ENCODE measurements around the gene CAPN10.
"Not testable (repeated sequence)": the region's sequence is repeated elsewhere in the genome, so short reads cannot be mapped to it uniquely, and the experiment has no call there.

CAPN10 gene

GRCh38 chr2:240602266-240603050, 15.9 kb downstream of the CAPN10 start:
- DNase-seq (ENCODE audit: low read depth in 3 of 3), result no peak

GRCh38 chr2:240603081-240603835, 16.7 kb downstream of the CAPN10 start:
- DNase-seq (ENCODE audit: low read depth in 3 of 3), result no peak

GRCh38 chr2:240603846-240604245, 17.3 kb downstream of the CAPN10 start:
- DNase-seq (ENCODE audit: low read depth in 3 of 3), result no peak

GRCh38 chr2:240604291-240604938, 17.9 kb downstream of the CAPN10 start:
- DNase-seq (ENCODE audit: low read depth in 3 of 3), result no peak

GRCh38 chr2:240604939-240605716, 18.6 kb downstream of the CAPN10 start:
- no peak for DNase-seq (ENCODE audit: low read depth in 3 of 3)

GRCh38 chr2:240605867-240606743, 19.6 kb downstream of the CAPN10 start:
- no peak for DNase-seq (ENCODE audit: low read depth in 3 of 3)

- DNase-seq (ENCODE audit: low read depth in 3 of 3), result no peak
These were observed 25.2 kb downstream of the CAPN10 start for GRCh38 chr2:240611601-240612210.

GRCh38 chr2:240613781-240614180, 27.2 kb downstream of the CAPN10 start:
- no peak for DNase-seq (ENCODE audit: low read depth in 3 of 3)

- DNase-seq (ENCODE audit: low read depth in 3 of 3), result no peak
These were observed 27.9 kb downstream of the CAPN10 start for GRCh38 chr2:240614391-240614790.

GRCh38 chr2:240615396-240615795, 28.9 kb downstream of the CAPN10 start:
- no peak for DNase-seq (ENCODE audit: low read depth in 3 of 3)

GRCh38 chr2:240615820-240616547, 29.4 kb downstream of the CAPN10 start:
- no peak for DNase-seq (ENCODE audit: low read depth in 3 of 3)

- not testable (repeated sequence) for DNase-seq (ENCODE audit: low read depth in 3 of 3)
These were observed 30.5 kb downstream of the CAPN10 start for GRCh38 chr2:240616860-240617666.

- no peak for DNase-seq (ENCODE audit: low read depth in 3 of 3)
These were observed 32.2 kb downstream of the CAPN10 start for GRCh38 chr2:240618776-240619175.

GRCh38 chr2:240619506-240620148, 33.1 kb downstream of the CAPN10 start:
- no peak for DNase-seq (ENCODE audit: low read depth in 3 of 3)

- no peak for DNase-seq (ENCODE audit: low read depth in 3 of 3)
These were observed 33.7 kb downstream of the CAPN10 start for GRCh38 chr2:240620149-240620731.

GRCh38 chr2:240620859-240621258, 34.3 kb downstream of the CAPN10 start:
- no peak for DNase-seq (ENCODE audit: low read depth in 3 of 3)

GRCh38 chr2:240622060-240622411, 35.5 kb downstream of the CAPN10 start:
- DNase-seq (ENCODE audit: low read depth in 3 of 3), result no peak
